H1 (cell line): ENCODE results near the gene ARID1B.

Experiments used
- ASH2L ChIP-seq: fragments of 200-600, 300-600 bp; sonication (generic); IDR thresholded peaks from one replicate; pipeline ENCODE4 v1.7.1; 2017; ENCODE audit warnings: low read length
- CREB1 ChIP-seq: IDR thresholded peaks from 2 replicates; pipeline ENCODE4 v1.6.1; 2012; ENCODE audit warnings: inconsistent platforms
- EP300 ChIP-seq, 2 experiments: IDR thresholded peaks; 1 replicate in 1 of 2; 2 replicates in 1 of 2; pipeline ENCODE4 v1.6.1; 2011 to 2012; ENCODE audit warnings: low read depth in 2 of 2, low read length in 2 of 2, mild to moderate bottlenecking in 2 of 2, borderline replicate concordance in 1 of 2, inconsistent platforms in 1 of 2, moderate library complexity in 1 of 2
- KDM5A ChIP-seq: fragments of 200-600 bp; IDR thresholded peaks from 2 replicates; pipeline ENCODE4 v1.7.1; 2012; ENCODE audit warnings: mild to moderate bottlenecking, low read length, inconsistent platforms, mixed read lengths
- MAFK ChIP-seq: IDR thresholded peaks from 2 replicates; pipeline ENCODE4 v1.6.1; 2012; ENCODE audit warnings: low read depth, mild to moderate bottlenecking, improper control_type of control experiment, low read length
- POLR2A ChIP-seq, 2 experiments: IDR thresholded peaks; 1 replicate in 1 of 2; 2 replicates in 1 of 2; pipeline ENCODE4 v1.6.1; 2011; ENCODE audit warnings: low read depth in 2 of 2, low read length in 2 of 2, mild to moderate bottlenecking in 2 of 2; ENCODE audit errors: control extremely low read depth in 1 of 2
- POLR2AphosphoS5 ChIP-seq: IDR thresholded peaks from 2 replicates; pipeline ENCODE4 v1.6.1; 2011; ENCODE audit warnings: low read depth, low read length
- SUZ12 ChIP-seq: fragments of 200-600 bp; sonication (generic); IDR thresholded peaks from 2 replicates; pipeline ENCODE4 v1.6.1; 2012; ENCODE audit warnings: mild to moderate bottlenecking, inconsistent platforms, low read length, moderate library complexity, mixed read lengths
- ZNF274 ChIP-seq: IDR thresholded peaks from 2 replicates; pipeline ENCODE4 v1.7.0; 2012; ENCODE audit warnings: low read length, borderline replicate concordance; ENCODE audit errors: extremely low read depth
- TF ChIP-seq, protein P1 (sequence below), 3 experiments: IDR thresholded peaks; 1 replicate in 2 of 3; 2 replicates in 1 of 3; pipeline versions ENCODE4 v1.5.1 to v1.6.1; 2011; ENCODE audit warnings: low read length in 3 of 3, mild to moderate bottlenecking in 3 of 3, inconsistent platforms in 2 of 3, low read depth in 1 of 3, moderate library complexity in 1 of 3; ENCODE audit not compliant: insufficient read depth in 1 of 3; ENCODE audit errors: control extremely low read depth in 1 of 3
- TF ChIP-seq, protein P2 (sequence below): IDR thresholded peaks from 2 replicates; pipeline ENCODE4 v1.6.1; 2012; ENCODE audit warnings: inconsistent platforms
- TF ChIP-seq, protein P3 (sequence below): IDR thresholded peaks from 2 replicates; pipeline ENCODE4 v1.6.1; 2011; ENCODE audit warnings: low read length, improper control_type of control experiment
- TF ChIP-seq, protein P4 (sequence below): IDR thresholded peaks from 2 replicates; pipeline ENCODE4 v1.6.1; 2012; ENCODE audit warnings: inconsistent platforms

DNA sequence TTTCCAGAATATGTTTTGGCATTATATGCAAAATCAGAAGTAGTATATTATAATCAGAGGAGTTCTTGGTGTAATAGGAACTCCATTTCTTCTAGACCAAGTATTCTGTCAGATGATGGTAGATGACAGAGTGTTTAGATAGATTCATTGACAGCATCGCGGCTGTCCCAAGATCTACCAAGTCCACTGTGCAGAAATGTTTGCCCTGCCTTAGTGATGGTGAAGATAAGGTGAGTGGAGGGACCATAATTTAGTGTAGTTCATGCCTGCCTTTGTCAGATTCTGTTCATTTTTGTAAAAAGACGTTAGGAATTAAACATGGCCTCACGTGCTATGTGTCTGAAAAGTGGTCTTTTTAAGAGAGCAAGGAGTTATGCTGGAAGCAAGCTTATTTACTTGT, 270.1 kb downstream of the ARID1B start:
- TF ChIP-seq, protein P1, sequence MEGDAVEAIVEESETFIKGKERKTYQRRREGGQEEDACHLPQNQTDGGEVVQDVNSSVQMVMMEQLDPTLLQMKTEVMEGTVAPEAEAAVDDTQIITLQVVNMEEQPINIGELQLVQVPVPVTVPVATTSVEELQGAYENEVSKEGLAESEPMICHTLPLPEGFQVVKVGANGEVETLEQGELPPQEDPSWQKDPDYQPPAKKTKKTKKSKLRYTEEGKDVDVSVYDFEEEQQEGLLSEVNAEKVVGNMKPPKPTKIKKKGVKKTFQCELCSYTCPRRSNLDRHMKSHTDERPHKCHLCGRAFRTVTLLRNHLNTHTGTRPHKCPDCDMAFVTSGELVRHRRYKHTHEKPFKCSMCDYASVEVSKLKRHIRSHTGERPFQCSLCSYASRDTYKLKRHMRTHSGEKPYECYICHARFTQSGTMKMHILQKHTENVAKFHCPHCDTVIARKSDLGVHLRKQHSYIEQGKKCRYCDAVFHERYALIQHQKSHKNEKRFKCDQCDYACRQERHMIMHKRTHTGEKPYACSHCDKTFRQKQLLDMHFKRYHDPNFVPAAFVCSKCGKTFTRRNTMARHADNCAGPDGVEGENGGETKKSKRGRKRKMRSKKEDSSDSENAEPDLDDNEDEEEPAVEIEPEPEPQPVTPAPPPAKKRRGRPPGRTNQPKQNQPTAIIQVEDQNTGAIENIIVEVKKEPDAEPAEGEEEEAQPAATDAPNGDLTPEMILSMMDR (IDR thresholded peaks at IDR 0.05; ENCODE audit: control extremely low read depth in 1 of 3, insufficient read depth in 1 of 3, low read depth in 1 of 3, low read length in 3 of 3) = no peak
- TF ChIP-seq ZNF274 = no peak
- TF ChIP-seq POLR2AphosphoS5 = no peak
- TF ChIP-seq SUZ12 = no peak
- no peak for TF ChIP-seq KDM5A
- TF ChIP-seq EP300 (IDR thresholded peaks at IDR 0.05; ENCODE audit: borderline replicate concordance in 1 of 2, low read depth in 2 of 2, low read length in 2 of 2) = no peak
- TF ChIP-seq POLR2A (IDR thresholded peaks at IDR 0.05; ENCODE audit: control extremely low read depth in 1 of 2, low read depth in 2 of 2, low read length in 2 of 2) = no peak
- TF ChIP-seq ASH2L = no peak
- TF ChIP-seq, protein P2, sequence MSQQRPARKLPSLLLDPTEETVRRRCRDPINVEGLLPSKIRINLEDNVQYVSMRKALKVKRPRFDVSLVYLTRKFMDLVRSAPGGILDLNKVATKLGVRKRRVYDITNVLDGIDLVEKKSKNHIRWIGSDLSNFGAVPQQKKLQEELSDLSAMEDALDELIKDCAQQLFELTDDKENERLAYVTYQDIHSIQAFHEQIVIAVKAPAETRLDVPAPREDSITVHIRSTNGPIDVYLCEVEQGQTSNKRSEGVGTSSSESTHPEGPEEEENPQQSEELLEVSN = no peak
- no peak for TF ChIP-seq MAFK
- TF ChIP-seq, protein P3, sequence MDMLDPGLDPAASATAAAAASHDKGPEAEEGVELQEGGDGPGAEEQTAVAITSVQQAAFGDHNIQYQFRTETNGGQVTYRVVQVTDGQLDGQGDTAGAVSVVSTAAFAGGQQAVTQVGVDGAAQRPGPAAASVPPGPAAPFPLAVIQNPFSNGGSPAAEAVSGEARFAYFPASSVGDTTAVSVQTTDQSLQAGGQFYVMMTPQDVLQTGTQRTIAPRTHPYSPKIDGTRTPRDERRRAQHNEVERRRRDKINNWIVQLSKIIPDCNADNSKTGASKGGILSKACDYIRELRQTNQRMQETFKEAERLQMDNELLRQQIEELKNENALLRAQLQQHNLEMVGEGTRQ = no peak
- TF ChIP-seq, protein P4, sequence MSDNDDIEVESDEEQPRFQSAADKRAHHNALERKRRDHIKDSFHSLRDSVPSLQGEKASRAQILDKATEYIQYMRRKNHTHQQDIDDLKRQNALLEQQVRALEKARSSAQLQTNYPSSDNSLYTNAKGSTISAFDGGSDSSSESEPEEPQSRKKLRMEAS = no peak
- TF ChIP-seq CREB1 = no peak
